HepG2 (cell line): ENCODE results near the gene BACH1. TPM values are rescaled to one million over a fixed set of nuclear protein-coding genes. Genes with fewer than 3 reads are reported as not detected.
"Not testable (repeated sequence)": the region's sequence is repeated elsewhere in the genome, so short reads cannot be mapped to it uniquely, and the experiment has no call there.

ENCODE experiments used
- ATAC-seq: fragments of 200-7000 bp; cut with Tn5 transposase; 3 replicates; pipeline ENCODE4 v1.9.1; 2020; ENCODE audit warnings: mild to moderate bottlenecking, moderate library complexity
- BruUV-seq: library from RNA; stranded (reverse); fragments of 400-500 nt; replicated peaks from 2 replicates; lab custom pipeline; 2021; lab: Mats Ljungman, UMichigan
- CTCF ChIA-PET: fragments of 300-600 bp; formaldehyde crosslinking; extraction: SDS; loops from one replicate; lab custom pipeline; 2021; ENCODE audit warnings: low total read pairs, inconsistent platforms, low intra/inter-chr PET ratio; lab: Yijun Ruan, JAX
- POLR2A ChIA-PET: fragments of 350-600 bp; sonication (Branson Sonifier 250); formaldehyde crosslinking; loops from one replicate; lab custom pipeline; 2020; ENCODE audit warnings: antibody characterized with exemption, inconsistent platforms; lab: Yijun Ruan, JAX
- DNase-seq: peaks from one replicate; pipeline ENCODE4 v3.0.0-alpha.2; 2015; ENCODE audit warnings: low spot score
- FAIRE-seq: peaks from 3 replicates; lab custom pipeline; 2011; peaks lifted over from hg19 to GRCh38; lab: Jason Lieb, UNC
- H2AFZ ChIP-seq: one replicate; pipeline ENCODE4 v1.6.1; 2011; ENCODE audit warnings: low read length, inconsistent platforms
- H3K27ac ChIP-seq: fragments of 300-600 bp; 3 replicates; pipeline ENCODE4 v1.8.0; 2011; ENCODE audit warnings: mixed run types, mild to moderate bottlenecking, mixed read lengths, low read length, inconsistent platforms; ENCODE audit not compliant: insufficient read depth; ENCODE audit errors: extremely low read length
- H3K27me3 ChIP-seq, 2 experiments: fragments of 200-600 bp in 1 of 2; 2 replicates in 1 of 2; 3 replicates in 1 of 2; pipeline versions ENCODE4 v1.6.0 to v1.8.0; 2011; ENCODE audit warnings: low read length in 2 of 2, mild to moderate bottlenecking in 2 of 2, moderate library complexity in 2 of 2, inconsistent platforms in 1 of 2; ENCODE audit not compliant: insufficient read depth in 2 of 2, control insufficient read depth in 1 of 2
- H3K36me3 ChIP-seq, 2 experiments: fragments of 200-600 bp in 1 of 2; replicated peaks in 1 of 2; 2 replicates in 1 of 2; 3 replicates in 1 of 2; pipeline versions ENCODE4 v1.5.1 to v1.8.0; 2011; ENCODE audit warnings: low read length in 2 of 2, inconsistent platforms in 1 of 2; ENCODE audit not compliant: insufficient read depth in 2 of 2, control insufficient read depth in 1 of 2
- H3K4me1 ChIP-seq: 2 replicates; pipeline ENCODE4 v1.5.1; 2012; ENCODE audit warnings: low read length, inconsistent platforms; ENCODE audit not compliant: insufficient read depth
- H3K4me2 ChIP-seq: 2 replicates; pipeline ENCODE4 v1.6.0; 2011; ENCODE audit warnings: low read depth, low read length, inconsistent platforms
- H3K4me3 ChIP-seq, 3 experiments: fragments of 200-600 bp in 1 of 3; sonication (generic), shearing (Covaris generic) in 1 of 3; replicated peaks in 1 of 3; 2 replicates each; pipeline ENCODE4 v1.5.1; 2011 to 2016; ENCODE audit warnings: low read length in 3 of 3, inconsistent platforms in 2 of 3, low read depth in 2 of 3, mild to moderate bottlenecking in 2 of 3, control low read depth in 1 of 3, mixed read lengths in 1 of 3; ENCODE audit not compliant: insufficient read depth in 1 of 3
- H3K79me2 ChIP-seq: one replicate; pipeline ENCODE4 v1.6.1; 2011; ENCODE audit warnings: low read length, inconsistent platforms; ENCODE audit not compliant: insufficient read depth
- H3K9ac ChIP-seq: 2 replicates; pipeline ENCODE4 v1.6.0; 2011; ENCODE audit warnings: mild to moderate bottlenecking, low read depth, low read length, inconsistent platforms; ENCODE audit not compliant: insufficient read depth
- H3K9me3 ChIP-seq: 2 replicates; pipeline ENCODE4 v1.5.1; 2012; ENCODE audit warnings: mild to moderate bottlenecking, low read length
- H4K20me1 ChIP-seq: 2 replicates; pipeline ENCODE4 v1.6.0; 2011; ENCODE audit warnings: inconsistent platforms, mild to moderate bottlenecking, low read length, moderate library complexity; ENCODE audit not compliant: insufficient read depth
- BORCS8-MEF2B ChIP-seq: sonication (generic); formaldehyde crosslinking; IDR thresholded peaks from 2 replicates; pipeline ENCODE4 v1.8.0; 2022; ENCODE audit warnings: mild to moderate bottlenecking, missing genetic modification reagents
- ETV5 ChIP-seq: IDR thresholded peaks from 2 replicates; pipeline ENCODE4 v1.6.1; 2018; ENCODE audit warnings: missing biosample characterization, missing genetic modification reagents, inconsistent platforms, borderline replicate concordance
- GABPA ChIP-seq, 2 experiments: IDR thresholded peaks; 2 replicates each; pipeline ENCODE4 v1.6.1; 2011 to 2016; ENCODE audit warnings: low read depth in 2 of 2, low read length in 1 of 2, missing biosample characterization in 1 of 2, missing genetic modification characterization in 1 of 2
- GATAD2A ChIP-seq: IDR thresholded peaks from 2 replicates; pipeline ENCODE4 v1.6.1; 2016
- HMG20A ChIP-seq: IDR thresholded peaks from 2 replicates; pipeline ENCODE4 v1.6.1; 2016; ENCODE audit warnings: borderline replicate concordance
- HNF4A ChIP-seq: sonication (generic); formaldehyde crosslinking; IDR thresholded peaks from 2 replicates; pipeline ENCODE4 v1.4.0; 2020; ENCODE audit warnings: missing genetic modification reagents
- ISX ChIP-seq: sonication (generic); formaldehyde crosslinking; conservative IDR thresholded peaks from 2 replicates; pipeline ENCODE4 v1.5.0; 2020; ENCODE audit warnings: missing genetic modification reagents
- MED1 ChIP-seq: sonication (generic); formaldehyde crosslinking; IDR thresholded peaks from 2 replicates; pipeline ENCODE4 v1.4.0; 2020; ENCODE audit warnings: missing genetic modification reagents
- MIXL1 ChIP-seq: IDR thresholded peaks from 2 replicates; pipeline ENCODE4 v1.6.1; 2016
- PHF8 ChIP-seq: sonication (generic); formaldehyde crosslinking; IDR thresholded peaks from 2 replicates; pipeline ENCODE4 v1.5.0; 2020; ENCODE audit warnings: missing genetic modification reagents
- RXRB ChIP-seq: IDR thresholded peaks from 2 replicates; pipeline ENCODE4 v1.6.1; 2016; ENCODE audit warnings: borderline replicate concordance, missing genetic modification reagents, missing compliant biosample characterization
- TCF7 ChIP-seq: sonication (generic); IDR thresholded peaks from 2 replicates; pipeline ENCODE4 v1.6.1; 2016; ENCODE audit warnings: antibody characterized with exemption, low read depth
- ZEB1 ChIP-seq: IDR thresholded peaks from 2 replicates; pipeline ENCODE4 v1.6.1; 2012; ENCODE audit warnings: mild to moderate bottlenecking, low read depth, inconsistent platforms; ENCODE audit not compliant: insufficient replicate concordance
- ZNF276 ChIP-seq: sonication (generic); formaldehyde crosslinking; IDR thresholded peaks from 2 replicates; pipeline ENCODE4 v1.4.0; 2020; ENCODE audit warnings: mild to moderate bottlenecking, low read depth, missing genetic modification reagents
- ZNF296 ChIP-seq: sonication (generic); formaldehyde crosslinking; conservative IDR thresholded peaks from 2 replicates; pipeline ENCODE4 v1.5.0; 2020; ENCODE audit warnings: mild to moderate bottlenecking, missing genetic modification reagents
- ZNF329 ChIP-seq: sonication (generic); formaldehyde crosslinking; IDR thresholded peaks from 2 replicates; pipeline ENCODE4 v1.9.0; 2021; ENCODE audit warnings: low read depth, mild to moderate bottlenecking, missing genetic modification reagents
- ZNF569 ChIP-seq: sonication (generic); formaldehyde crosslinking; IDR thresholded peaks from 2 replicates; pipeline ENCODE4 v1.5.0; 2020; ENCODE audit warnings: mild to moderate bottlenecking, missing genetic modification reagents, moderate library complexity, borderline replicate concordance
- ZNF670 ChIP-seq: sonication (generic); formaldehyde crosslinking; IDR thresholded peaks from 2 replicates; pipeline ENCODE4 v1.8.0; 2022; ENCODE audit warnings: mild to moderate bottlenecking, missing genetic modification reagents, borderline replicate concordance
- WGBS: methylation state at CpG from one replicate; pipeline ENCODE4 v1.1.6; 2017; ENCODE audit warnings: low lambda C conversion rate; 5-methylcytosine and 5-hydroxymethylcytosine counted together
- in situ Hi-C: cut with HindIII; loops from 2 replicates; pipeline ENCODE4 v1.10.0; 2017; ENCODE audit warnings: low pct_unique_long_range_greater_than_20kb; ENCODE audit not compliant: extremely low pct_ligation_motif_present
- intact Hi-C: fragments of 100-400 bp; cut with micrococcal nuclease; formaldehyde crosslinking; loops from one replicate; pipeline ENCODE4 v1.10.0; 2022; ENCODE audit not compliant: unreplicated experiment
- polyA plus RNA-seq, 8 experiments: library from polyadenylated mRNA; depleted of rRNA in 3 of 8; stranded (reverse) in 7 of 8; unstranded in 1 of 8; fragments of >200 nt; fragmentation: Illumina TruSeq in 4 of 8; extraction: Trizol in 4 of 8; gene quantifications; 2 replicates each; pipeline versions ENCODE4 v1.2.1 to v1.2.3, GENCODE V29; 2011 to 2016; ENCODE audit warnings: low read depth in 4 of 8, missing spikeins in 1 of 8, mixed read lengths in 1 of 8; ENCODE audit not compliant: insufficient read depth in 1 of 8
- total RNA-seq, 5 experiments: library from RNA; depleted of rRNA; stranded (reverse); fragments of >200 nt; fragmentation: Illumina TruSeq; extraction: Trizol; gene quantifications; 2 replicates each; pipeline ENCODE4 v1.2.3, GENCODE V29; 2016; ENCODE audit warnings: low read depth in 1 of 5

BACH1 gene
- total and polyA plus RNA-seq, 2 of the 13 experiments (the other 11 are each of a cell fraction or from before 2014, with no cell fraction given), result 16.5 to 51.7 TPM

- TF ChIP-seq ZNF296 (CRISPR knock-in tag), result no peak
- no peak for TF ChIP-seq ZNF329 (CRISPR knock-in tag)
- TF ChIP-seq ZNF569, result no peak
- no peak for TF ChIP-seq ETV5 (CRISPR knock-in tag)
- no peak for TF ChIP-seq BORCS8-MEF2B (CRISPR knock-in tag)
These were observed 19.2 kb upstream of the BACH1 start (continued) for GRCh38 chr21:29279558-29279957.

- H3K9me3 ChIP-seq, H3K4me2 ChIP-seq, H3K9ac ChIP-seq, H3K27me3 ChIP-seq, H2AFZ ChIP-seq, ATAC-seq, H3K4me3 ChIP-seq, H3K79me2 ChIP-seq, in situ Hi-C loops, H4K20me1 ChIP-seq, H3K36me3 ChIP-seq, POLR2A ChIA-PET, DNase-seq, CTCF ChIA-PET, FAIRE-seq, BruUV-seq, intact Hi-C loops, H3K27ac ChIP-seq: not testable (repeated sequence)
- WGBS, result 61% methylated on average over 3 of the region's 3 CpGs
- peaks cover 14% of the 10 kb centered on the region for H3K4me1 ChIP-seq
These were observed 16.9 kb upstream of the BACH1 start for GRCh38 chr21:29281801-29282200.

- POLR2A ChIA-PET, result interaction anchor here (3.0 kb wide), 1 partner anchor 13 kb away, joined by 8 read pairs; no protein-coding TSS in a partner anchor
- WGBS, result 0% methylated on average over 1 of the region's 1 CpG
- Histone ChIP-seq H3K36me3 (no peaks in the 10 kb centered on the region), H3K4me3 (no peak overlapping the region), H3K9me3 (no peaks in the 10 kb centered on the region), H3K27ac (peak overlapping the region; percentile 25), H3K4me1 (peaks cover 19% of the 10 kb centered on the region), H3K27me3 (no peaks in the 10 kb centered on the region), H2AFZ (no peak overlapping the region), H4K20me1 (no peaks in the 10 kb centered on the region), H3K9ac (no peak overlapping the region), H3K4me2 (peak overlapping the region; percentile 46), H3K79me2 (no peaks in the 10 kb centered on the region)
- FAIRE-seq (no peak), ATAC-seq (peak; percentile 88), DNase-seq (peak; percentile 35)
- no TSS peak for BruUV-seq
- in situ Hi-C loops, result no loop called here
- intact Hi-C loops, result no loop called here
- CTCF ChIA-PET, result no interaction called here
- TF ChIP-seq ZNF276 (CRISPR knock-in tag), result no peak
- peak; percentile 27; the same call in 1 of the 2 replicates for TF ChIP-seq MED1 (CRISPR knock-in tag)
- TF ChIP-seq ZEB1, result no peak
- peak; percentile 26; the same call in 1 of the 2 replicates for TF ChIP-seq TCF7
- 0 out of 2 replicates have a peak, but pooled peaks have one; percentile 23 for TF ChIP-seq RXRB (CRISPR knock-in tag)
- TF ChIP-seq PHF8, result no peak
- TF ChIP-seq HMG20A, result no peak
- 0 out of 2 replicates have a peak, but pooled peaks have one; percentile 18 for TF ChIP-seq ZNF670 (CRISPR knock-in tag)
- no peak for TF ChIP-seq ISX
- TF ChIP-seq GABPA (IDR thresholded peaks at IDR 0.05; ENCODE audit: low read depth, low read length), result no peak
- 0 out of 2 replicates have a peak, but pooled peaks have one; percentile 38 for TF ChIP-seq GABPA (CRISPR knock-in tag; IDR thresholded peaks at IDR 0.05; ENCODE audit: low read depth)
- TF ChIP-seq GATAD2A (CRISPR knock-in tag), result peak; percentile 61
- TF ChIP-seq MIXL1 (CRISPR knock-in tag), result peak; percentile 73; the same call in 1 of the 2 replicates
- TF ChIP-seq HNF4A, result peak; percentile 58
These were observed 11.3 kb upstream of the BACH1 start for GRCh38 chr21:29287383-29287782.
